Fibroblast of lung (primary cell): ENCODE results near the gene TMEM74B.

Experiments
- EZH2 ChIP-seq: IDR thresholded peaks from 2 replicates; pipeline ENCODE4 v1.5.1; 2012; ENCODE audit warnings: low read length, control low read depth, mild to moderate bottlenecking; ENCODE audit errors: missing control alignments
- TF ChIP-seq, protein P1 (sequence below), 2 donors: IDR thresholded peaks in 1 of 2; conservative IDR thresholded peaks in 1 of 2; 1 replicate in 1 of 2; 2 replicates in 1 of 2; pipeline ENCODE4 v1.5.1; 2011 to 2012; ENCODE audit warnings: low read length in 2 of 2, control low read depth in 1 of 2, inconsistent platforms in 1 of 2, low read depth in 1 of 2, mild to moderate bottlenecking in 1 of 2

DNA sequence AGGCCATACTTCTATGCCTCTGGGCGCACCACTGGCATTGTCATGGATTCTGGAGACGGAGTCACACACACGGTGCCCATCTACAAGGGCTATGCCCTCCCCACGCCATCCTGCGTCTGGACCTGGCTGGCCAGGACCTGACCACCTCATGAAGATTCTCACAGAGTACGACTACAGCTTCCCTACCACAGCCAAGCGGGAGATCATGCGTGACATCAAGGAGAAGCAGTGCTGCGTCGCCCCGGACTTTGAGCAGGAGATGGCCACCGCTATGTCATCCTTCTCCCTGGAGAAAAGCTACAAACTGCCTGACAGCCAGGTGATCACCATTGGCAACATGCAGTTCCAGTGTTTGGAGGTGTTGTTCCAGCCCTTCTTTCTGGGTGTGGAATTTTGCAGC lies 23.8 kb downstream of the TMEM74B start:
- TF ChIP-seq, protein P1, sequence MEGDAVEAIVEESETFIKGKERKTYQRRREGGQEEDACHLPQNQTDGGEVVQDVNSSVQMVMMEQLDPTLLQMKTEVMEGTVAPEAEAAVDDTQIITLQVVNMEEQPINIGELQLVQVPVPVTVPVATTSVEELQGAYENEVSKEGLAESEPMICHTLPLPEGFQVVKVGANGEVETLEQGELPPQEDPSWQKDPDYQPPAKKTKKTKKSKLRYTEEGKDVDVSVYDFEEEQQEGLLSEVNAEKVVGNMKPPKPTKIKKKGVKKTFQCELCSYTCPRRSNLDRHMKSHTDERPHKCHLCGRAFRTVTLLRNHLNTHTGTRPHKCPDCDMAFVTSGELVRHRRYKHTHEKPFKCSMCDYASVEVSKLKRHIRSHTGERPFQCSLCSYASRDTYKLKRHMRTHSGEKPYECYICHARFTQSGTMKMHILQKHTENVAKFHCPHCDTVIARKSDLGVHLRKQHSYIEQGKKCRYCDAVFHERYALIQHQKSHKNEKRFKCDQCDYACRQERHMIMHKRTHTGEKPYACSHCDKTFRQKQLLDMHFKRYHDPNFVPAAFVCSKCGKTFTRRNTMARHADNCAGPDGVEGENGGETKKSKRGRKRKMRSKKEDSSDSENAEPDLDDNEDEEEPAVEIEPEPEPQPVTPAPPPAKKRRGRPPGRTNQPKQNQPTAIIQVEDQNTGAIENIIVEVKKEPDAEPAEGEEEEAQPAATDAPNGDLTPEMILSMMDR (conservative IDR thresholded peaks at IDR 0.05 in 1 of 2, IDR thresholded peaks at IDR 0.05 in 1 of 2; ENCODE audit: low read depth in 1 of 2, low read length in 2 of 2) = no peak
- no peak for TF ChIP-seq EZH2
